Keratinocyte (primary cell): ENCODE results near the gene CACNA1F.

Experiments
- EZH2 ChIP-seq: IDR thresholded peaks from one replicate; pipeline ENCODE4 v1.6.1; 2012; ENCODE audit warnings: inconsistent platforms, mild to moderate bottlenecking, low read length, moderate library complexity
- TF ChIP-seq, protein P1 (sequence below), 3 experiments: IDR thresholded peaks in 1 of 3; conservative IDR thresholded peaks in 1 of 3; optimal IDR thresholded peaks in 1 of 3; 2 replicates in 2 of 3; 3 replicates in 1 of 3; pipeline versions ENCODE3 to v1.5.1; 2011; ENCODE audit warnings: low read length in 3 of 3, mild to moderate bottlenecking in 3 of 3, moderate library complexity in 2 of 3, control low read depth in 1 of 3, inconsistent platforms in 1 of 3; ENCODE audit not compliant: insufficient read depth in 2 of 3; ENCODE audit errors: extremely low read depth in 1 of 3

DNA sequence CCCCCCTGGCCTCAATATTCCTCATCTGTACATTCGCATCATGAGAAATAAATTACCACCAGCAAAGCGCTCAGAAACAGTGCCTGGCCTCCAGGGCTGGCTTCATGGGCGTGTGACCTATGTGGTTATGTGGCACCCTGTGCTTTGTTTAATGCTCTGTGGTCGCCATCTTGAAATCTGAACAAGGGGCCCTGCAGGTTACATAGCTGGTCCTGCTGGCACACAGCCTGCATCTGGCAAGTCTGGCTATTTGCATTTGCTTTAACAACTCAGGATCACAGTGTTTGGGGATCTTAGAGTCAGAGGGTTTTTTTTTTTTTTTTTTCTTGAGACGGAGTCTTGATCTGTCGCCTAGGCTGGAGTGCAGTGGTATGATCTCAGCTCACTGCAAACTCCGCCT lies 21.5 kb upstream of the CACNA1F start:
- TF ChIP-seq, protein P1, sequence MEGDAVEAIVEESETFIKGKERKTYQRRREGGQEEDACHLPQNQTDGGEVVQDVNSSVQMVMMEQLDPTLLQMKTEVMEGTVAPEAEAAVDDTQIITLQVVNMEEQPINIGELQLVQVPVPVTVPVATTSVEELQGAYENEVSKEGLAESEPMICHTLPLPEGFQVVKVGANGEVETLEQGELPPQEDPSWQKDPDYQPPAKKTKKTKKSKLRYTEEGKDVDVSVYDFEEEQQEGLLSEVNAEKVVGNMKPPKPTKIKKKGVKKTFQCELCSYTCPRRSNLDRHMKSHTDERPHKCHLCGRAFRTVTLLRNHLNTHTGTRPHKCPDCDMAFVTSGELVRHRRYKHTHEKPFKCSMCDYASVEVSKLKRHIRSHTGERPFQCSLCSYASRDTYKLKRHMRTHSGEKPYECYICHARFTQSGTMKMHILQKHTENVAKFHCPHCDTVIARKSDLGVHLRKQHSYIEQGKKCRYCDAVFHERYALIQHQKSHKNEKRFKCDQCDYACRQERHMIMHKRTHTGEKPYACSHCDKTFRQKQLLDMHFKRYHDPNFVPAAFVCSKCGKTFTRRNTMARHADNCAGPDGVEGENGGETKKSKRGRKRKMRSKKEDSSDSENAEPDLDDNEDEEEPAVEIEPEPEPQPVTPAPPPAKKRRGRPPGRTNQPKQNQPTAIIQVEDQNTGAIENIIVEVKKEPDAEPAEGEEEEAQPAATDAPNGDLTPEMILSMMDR (optimal IDR thresholded peaks at IDR 0.05 in 1 of 3, IDR thresholded peaks at IDR 0.05 in 1 of 3, conservative IDR thresholded peaks at IDR 0.05 in 1 of 3; ENCODE audit: extremely low read depth in 1 of 3, insufficient read depth in 2 of 3, low read length in 3 of 3), result no peak
- TF ChIP-seq EZH2, result no peak
